Naive thymus-derived CD4-positive, alpha-beta T cell (primary cell): ENCODE results near the gene CRTC2. TPM values are rescaled to one million over a fixed set of nuclear protein-coding genes. Genes with fewer than 3 reads are reported as not detected.
A peak's percentile ranks its signal among the peaks of the same experiment; 100 is the strongest.

Experiments
- ATAC-seq: fragments of 150-1000 bp; cut with Tn5 transposase; 2 replicates; pipeline ENCODE4 v1.10.0; 2021; ENCODE audit warnings: mild to moderate bottlenecking, moderate library complexity
- CTCF ChIA-PET: fragments of 350-600 bp; sonication (Branson Sonifier 250); formaldehyde crosslinking; loops from one replicate; lab custom pipeline; 2021; ENCODE audit warnings: antibody characterized with exemption; lab: Charles Lee
- POLR2A ChIA-PET: fragments of 350-600 bp; sonication (Branson Sonifier 250); formaldehyde crosslinking; loops from one replicate; lab custom pipeline; 2021; ENCODE audit warnings: antibody characterized with exemption, inconsistent platforms; lab: Charles Lee
- DNase-seq, 9 donors: peaks; one replicate each; pipeline versions ENCODE4 v3.0.0 to v3.0.0-alpha.2; 2020 to 2022; ENCODE audit warnings: mixed read lengths in 1 of 9
- H3K27ac ChIP-seq: one replicate; pipeline ENCODE4 v1.7.0; 2013; ENCODE audit warnings: mild to moderate bottlenecking, low read depth, low read length, moderate library complexity
- H3K27me3 ChIP-seq, 2 donors: one replicate each; pipeline ENCODE4 v1.7.0; 2013; ENCODE audit warnings: low read length in 2 of 2, mild to moderate bottlenecking in 2 of 2, moderate library complexity in 2 of 2; ENCODE audit not compliant: control insufficient read depth in 2 of 2, insufficient read depth in 2 of 2
- H3K36me3 ChIP-seq, 3 experiments: 1 replicate in 2 of 3; 2 replicates in 1 of 3; pipeline ENCODE4 v1.7.0; 2013; ENCODE audit warnings: low read length in 3 of 3, mild to moderate bottlenecking in 3 of 3, moderate library complexity in 1 of 3; ENCODE audit not compliant: insufficient read depth in 3 of 3, control insufficient read depth in 2 of 3
- H3K4me1 ChIP-seq, 2 donors: one replicate each; pipeline ENCODE4 v1.7.0; 2013; ENCODE audit warnings: low read length in 2 of 2, mild to moderate bottlenecking in 2 of 2, moderate library complexity in 1 of 2; ENCODE audit not compliant: control insufficient read depth in 2 of 2, insufficient read depth in 2 of 2
- H3K4me3 ChIP-seq: 2 replicates; pipeline ENCODE4 v1.7.0; 2013; ENCODE audit warnings: mild to moderate bottlenecking, low read length
- H3K9me3 ChIP-seq, 3 experiments: 1 replicate in 2 of 3; 2 replicates in 1 of 3; pipeline ENCODE4 v1.7.0; 2013; ENCODE audit warnings: low read length in 3 of 3; ENCODE audit not compliant: control insufficient read depth in 2 of 3
- H3K27ac Mint-ChIP-seq, 9 donors: one replicate each; pipeline ENCODE4 v1.8.0; 2020 to 2022; ENCODE audit warnings: mixed read lengths in 9 of 9, mild to moderate bottlenecking in 8 of 9, moderate library complexity in 5 of 9, inconsistent platforms in 2 of 9
- H3K27me3 Mint-ChIP-seq, 5 donors: one replicate each; pipeline ENCODE4 v1.8.0; 2021 to 2022; ENCODE audit warnings: mixed read lengths in 5 of 5, mild to moderate bottlenecking in 1 of 5
- H3K36me3 Mint-ChIP-seq, 5 donors: one replicate each; pipeline ENCODE4 v1.8.0; 2020 to 2022; ENCODE audit warnings: mixed read lengths in 5 of 5, mild to moderate bottlenecking in 3 of 5, inconsistent platforms in 1 of 5
- H3K4me1 Mint-ChIP-seq, 7 donors: one replicate each; pipeline ENCODE4 v1.8.0; 2020 to 2022; ENCODE audit warnings: mixed read lengths in 7 of 7, mild to moderate bottlenecking in 3 of 7, inconsistent platforms in 1 of 7
- H3K4me3 Mint-ChIP-seq, 10 donors: one replicate each; pipeline ENCODE4 v1.8.0; 2020 to 2022; ENCODE audit warnings: mild to moderate bottlenecking in 10 of 10, mixed read lengths in 10 of 10, moderate library complexity in 6 of 10, inconsistent platforms in 2 of 10
- H3K9me3 Mint-ChIP-seq, 11 donors: one replicate each; pipeline ENCODE4 v1.8.0; 2020 to 2022; ENCODE audit warnings: mixed read lengths in 11 of 11, mild to moderate bottlenecking in 4 of 11, inconsistent platforms in 1 of 11, moderate library complexity in 1 of 11
- intact Hi-C, 2 donors: fragments of 100-400 bp; cut with micrococcal nuclease; formaldehyde crosslinking; loops; one replicate each; pipeline ENCODE4 v1.15.1; 2023
- polyA plus RNA-seq, 2 donors: library from polyadenylated mRNA; unstranded; fragments of 300-500 nt; fragmentation: Illumina TruSeq; gene quantifications; one replicate each; pipeline ENCODE4 v1.2.3, GENCODE V29; 2021
- total RNA-seq, 6 experiments: library from RNA in 5 of 6; stranded (reverse) in 5 of 6; gene quantifications; 1 replicate in 5 of 6; 2 replicates in 1 of 6; pipeline ENCODE4 v1.2.3 and lab custom pipeline; 2021 to 2026

The CRTC2 gene
- total and polyA plus RNA-seq, 7 experiments from 2014 or later, result 25.2 to 157 (median 111) TPM

GRCh38 chr1:153944827-153945117, 13.6 kb downstream of the CRTC2 start:
- H3K4me3 Mint-ChIP-seq, result peak overlapping the region; percentile 93 to 99 (median 96)
- H3K27ac ChIP-seq, result peak overlapping the region; percentile 89
- peaks cover 20 to 49% (median 41%) of the 10 kb centered on the region in 7 donors for H3K4me1 Mint-ChIP-seq
- H3K4me1 ChIP-seq, result peaks cover 23 to 25% of the 10 kb centered on the region in 2 donors
- DNase-seq, result no peak
- peak overlapping the region; percentile 90 to 98 (median 96) for H3K27ac Mint-ChIP-seq
- H3K4me3 ChIP-seq, result peak overlapping the region; percentile 94
- no peaks in the 10 kb centered on the region for H3K27me3 ChIP-seq
- H3K9me3 ChIP-seq, result no peaks in the 10 kb centered on the region
- intact Hi-C loops, result loop anchor here (1.0 kb wide), 7 partner anchors 19 to 147 kb away; partner anchors contain the start of genes CREB3L4 (in 1 of the 2), RAB13 (in 1 of the 2), RPS27 (in 1 of the 2) and SLC39A1 (in 1 of the 2)
- peaks cover 7 to 36% (median 9%) of the 10 kb centered on the region in 5 donors for H3K36me3 Mint-ChIP-seq
- ChIA-PET CTCF (interaction anchor here (0.6 to 3.6 kb wide), 10 partner anchors 12 to 206 kb away, joined by 3 to 36 read pairs (median 6); partner anchors contain the start of genes CREB3L4, CRTC2, JTB and RAB13), POLR2A (interaction anchor here (0.7 to 7.3 kb wide), 21 partner anchors 9 to 390 kb away, joined by 3 to 159 read pairs (median 6); partner anchors contain the start of genes CREB3L4, CRTC2, GATAD2B and JTB)
- no peak for ATAC-seq
- H3K36me3 ChIP-seq, result peaks cover 6 to 66% (median 21%) of the 10 kb centered on the region in 3 experiments
- H3K9me3 Mint-ChIP-seq, result peaks cover 0 to 6% (median 0%) of the 10 kb centered on the region in 11 donors
- H3K27me3 Mint-ChIP-seq, result no peaks in the 10 kb centered on the region

- H3K4me1 ChIP-seq, result peaks cover 23 to 25% of the 10 kb centered on the region in 2 donors
- H3K27ac ChIP-seq, result peak overlapping the region; percentile 89
- ChIA-PET CTCF (interaction anchor here (0.9 to 3.6 kb wide), 7 partner anchors 12 to 45 kb away, joined by 3 to 36 read pairs (median 5); partner anchors contain the start of genes CREB3L4, CRTC2, JTB and RAB13), POLR2A (interaction anchor here (0.6 to 7.3 kb wide), 21 partner anchors 9 to 1961 kb away, joined by 3 to 159 read pairs (median 6); partner anchors contain the start of genes CREB3L4, CRTC2, GATAD2B and JTB)
- H3K9me3 ChIP-seq, result no peaks in the 10 kb centered on the region
- peak overlapping the region; percentile 90 to 98 (median 96) for H3K27ac Mint-ChIP-seq
- intact Hi-C loops, result no loop called here
- H3K36me3 Mint-ChIP-seq, result peaks cover 7 to 38% (median 10%) of the 10 kb centered on the region in 5 donors
- ATAC-seq (no peak), DNase-seq (peak in 1 of 9 donors; percentile 35)
- H3K4me3 ChIP-seq, result peak overlapping the region; percentile 94
- peaks cover 6 to 69% (median 19%) of the 10 kb centered on the region in 3 experiments for H3K36me3 ChIP-seq
- H3K27me3 Mint-ChIP-seq, result no peaks in the 10 kb centered on the region
- peaks cover 20 to 52% (median 41%) of the 10 kb centered on the region in 7 donors for H3K4me1 Mint-ChIP-seq
- no peaks in the 10 kb centered on the region for H3K27me3 ChIP-seq
- peak overlapping the region; percentile 93 to 99 (median 96) for H3K4me3 Mint-ChIP-seq
- H3K9me3 Mint-ChIP-seq, result peaks cover 0 to 6% (median 0%) of the 10 kb centered on the region in 11 donors
These were observed 14.2 kb downstream of the CRTC2 start for GRCh38 chr1:153944005-153944826.

- intact Hi-C loops, result no loop called here
- Mint-ChIP-seq H3K9me3 (peaks cover 0 to 6% (median 0%) of the 10 kb centered on the region in 11 donors), H3K27ac (peak overlapping the region in 8 of 9 donors; percentile 43 to 97 (median 77)), H3K27me3 (no peaks in the 10 kb centered on the region), H3K4me1 (peaks cover 20 to 52% (median 41%) of the 10 kb centered on the region in 7 donors), H3K4me3 (peak overlapping the region in 8 of 10 donors; percentile 14 to 93 (median 25)), H3K36me3 (peaks cover 8 to 37% (median 10%) of the 10 kb centered on the region in 5 donors)
- Histone ChIP-seq H3K4me3 (no peak overlapping the region), H3K27me3 (no peaks in the 10 kb centered on the region), H3K36me3 (peaks cover 7 to 63% (median 9%) of the 10 kb centered on the region in 3 experiments), H3K4me1 (peaks cover 23 to 25% of the 10 kb centered on the region in 2 donors), H3K27ac (peak overlapping the region; percentile 42), H3K9me3 (no peaks in the 10 kb centered on the region)
- DNase-seq (no peak), ATAC-seq (no peak)
- POLR2A ChIA-PET, result interaction anchor here (0.6 to 7.3 kb wide), 9 partner anchors 10 to 51 kb away, joined by 3 to 159 read pairs (median 6); partner anchors contain the start of genes CREB3L4, CRTC2, GATAD2B and RPS27
- CTCF ChIA-PET, result interaction anchor here (2.4 kb wide), 1 partner anchor 44 kb away, joined by 13 read pairs; the partner anchor contains the start of gene RAB13
These were observed 15.5 kb downstream of the CRTC2 start for GRCh38 chr1:153942766-153943549.

GRCh38 chr1:153941826-153942725, 16.3 kb downstream of the CRTC2 start:
- H3K27me3 ChIP-seq, result no peaks in the 10 kb centered on the region
- peak overlapping the region; percentile 42 for H3K27ac ChIP-seq
- POLR2A ChIA-PET, result interaction anchor here (0.7 to 7.3 kb wide), 4 partner anchors 16 to 48 kb away, joined by 3 to 159 read pairs (median 4); partner anchors contain the start of genes CRTC2, GATAD2B and SLC39A1
- H3K36me3 Mint-ChIP-seq, result peaks cover 8 to 44% (median 11%) of the 10 kb centered on the region in 5 donors
- H3K27me3 Mint-ChIP-seq, result no peaks in the 10 kb centered on the region
- intact Hi-C loops, result no loop called here
- H3K4me3 ChIP-seq, result no peak overlapping the region
- H3K9me3 ChIP-seq, result no peaks in the 10 kb centered on the region
- peak overlapping the region in 2 of 10 donors; percentile 57 to 58 for H3K4me3 Mint-ChIP-seq
- peaks cover 0 to 6% (median 0%) of the 10 kb centered on the region in 11 donors for H3K9me3 Mint-ChIP-seq
- H3K27ac Mint-ChIP-seq, result peak overlapping the region in 4 of 9 donors; percentile 56 to 82 (median 72)
- CTCF ChIA-PET, result no interaction called here
- H3K4me1 Mint-ChIP-seq, result peaks cover 20 to 52% (median 42%) of the 10 kb centered on the region in 7 donors
- H3K4me1 ChIP-seq, result peaks cover 23 to 25% of the 10 kb centered on the region in 2 donors
- peaks cover 16 to 65% (median 16%) of the 10 kb centered on the region in 3 experiments for H3K36me3 ChIP-seq
- ATAC-seq (no peak), DNase-seq (no peak)

- H3K36me3 Mint-ChIP-seq, result peaks cover 9 to 55% (median 18%) of the 10 kb centered on the region in 5 donors
- H3K9me3 Mint-ChIP-seq, result peaks cover 0 to 6% (median 0%) of the 10 kb centered on the region in 11 donors
- Histone ChIP-seq H3K4me1 (peaks cover 22 to 23% of the 10 kb centered on the region in 2 donors), H3K27ac (no peak overlapping the region), H3K4me3 (no peak overlapping the region), H3K9me3 (no peaks in the 10 kb centered on the region), H3K36me3 (peaks cover 20 to 75% (median 29%) of the 10 kb centered on the region in 3 experiments), H3K27me3 (no peaks in the 10 kb centered on the region)
- H3K27me3 Mint-ChIP-seq, result no peaks in the 10 kb centered on the region
- ATAC-seq, result no peak
- no peak for DNase-seq
- ChIA-PET CTCF (interaction anchor here (0.6 to 1.6 kb wide), 3 partner anchors 23 to 208 kb away, joined by 3 to 7 read pairs (median 3); partner anchors contain the start of genes RAB13 and SLC39A1), POLR2A (interaction anchor here (0.6 to 7.3 kb wide), 4 partner anchors 18 to 40 kb away, joined by 3 to 159 read pairs (median 4); partner anchors contain the start of genes CRTC2, GATAD2B and SLC39A1)
- peaks cover 20 to 52% (median 42%) of the 10 kb centered on the region in 7 donors for H3K4me1 Mint-ChIP-seq
- intact Hi-C loops, result no loop called here
- peak overlapping the region in 1 of 10 donors; percentile 12 for H3K4me3 Mint-ChIP-seq
- H3K27ac Mint-ChIP-seq, result peak overlapping the region in 6 of 9 donors; percentile 8 to 77 (median 53)
These were observed 17.7 kb downstream of the CRTC2 start for GRCh38 chr1:153940756-153941155.
